B cell (primary cell): ENCODE measurements around the gene PPARG. TPM values are rescaled to one million over a fixed set of nuclear protein-coding genes. Genes with fewer than 3 reads are reported as not detected.

Experiments used
- ATAC-seq: fragments of 200-7000 bp; cut with Tn5 transposase; one replicate; pipeline ENCODE4 v1.10.0; 2021; ENCODE audit warnings: low read depth, mild to moderate bottlenecking, moderate number of reproducible peaks, moderate library complexity
- CTCF ChIA-PET: fragments of 350-600 bp; sonication (Branson Sonifier 250); formaldehyde crosslinking; loops from one replicate; lab custom pipeline; 2021; ENCODE audit warnings: antibody characterized with exemption, inconsistent platforms; lab: Charles Lee
- POLR2A ChIA-PET: fragments of 350-600 bp; sonication (Branson Sonifier 250); formaldehyde crosslinking; loops from one replicate; lab custom pipeline; 2021; ENCODE audit warnings: antibody characterized with exemption; lab: Charles Lee
- DNase-seq: peaks from one replicate; pipeline ENCODE4 v3.0.0; 2013
- H2AFZ ChIP-seq: 2 replicates; pipeline ENCODE4 v1.6.1; 2012; ENCODE audit warnings: mild to moderate bottlenecking, low read depth, low read length; ENCODE audit not compliant: insufficient read depth, poor library complexity, severe bottlenecking
- H3K27ac ChIP-seq, 2 donors: 1 replicate in 1 of 2; 2 replicates in 1 of 2; pipeline ENCODE4 v1.5.1; 2012 to 2013; ENCODE audit warnings: low read length in 2 of 2, mild to moderate bottlenecking in 2 of 2, moderate library complexity in 1 of 2
- H3K27me3 ChIP-seq, 4 experiments: fragments of 200-600 bp in 1 of 4; sonication (generic) in 1 of 4; replicated peaks in 1 of 4; 1 replicate in 2 of 4; 2 replicates in 2 of 4; pipeline versions ENCODE4 v1.6.1 to v1.7.0; 2013 to 2016; ENCODE audit warnings: low read length in 3 of 4, mild to moderate bottlenecking in 2 of 4, mixed read lengths in 1 of 4, moderate library complexity in 1 of 4; ENCODE audit not compliant: insufficient read depth in 4 of 4, control insufficient read depth in 3 of 4; ENCODE audit errors: control extremely low read depth in 1 of 4
- H3K36me3 ChIP-seq, 2 experiments: replicated peaks in 1 of 2; 1 replicate in 1 of 2; 2 replicates in 1 of 2; pipeline versions ENCODE4 v1.6.1 to v1.7.1; 2013; ENCODE audit warnings: low read length in 1 of 2; ENCODE audit not compliant: insufficient read depth in 2 of 2, control insufficient read depth in 1 of 2; ENCODE audit errors: control extremely low read depth in 1 of 2, extremely low read depth in 1 of 2
- H3K4me1 ChIP-seq, 2 donors: fragments of 200-600 bp in 1 of 2; sonication (generic) in 1 of 2; 1 replicate in 1 of 2; 2 replicates in 1 of 2; pipeline versions ENCODE4 v1.5.1 to v1.6.1; 2013 to 2017; ENCODE audit warnings: low read length in 2 of 2; ENCODE audit not compliant: control insufficient read depth in 2 of 2, insufficient read depth in 2 of 2
- H3K4me2 ChIP-seq: replicated peaks from 2 replicates; pipeline ENCODE3; 2012; ENCODE audit warnings: mild to moderate bottlenecking, low read depth, low read length; ENCODE audit not compliant: poor library complexity, severe bottlenecking
- H3K4me3 ChIP-seq, 5 experiments: fragments of 200-600 bp in 1 of 5; sonication (generic) in 1 of 5; 1 replicate in 3 of 5; 2 replicates in 2 of 5; pipeline versions ENCODE4 v1.5.1 to v1.7.0; 2011 to 2016; ENCODE audit warnings: low read length in 4 of 5, mild to moderate bottlenecking in 4 of 5, low read depth in 2 of 5, control low read depth in 1 of 5, moderate library complexity in 1 of 5; ENCODE audit not compliant: insufficient read depth in 1 of 5; ENCODE audit errors: control extremely low read depth in 1 of 5, extremely low read depth in 1 of 5
- H3K79me2 ChIP-seq: fragments of 200-600 bp; sonication (generic); one replicate; pipeline ENCODE4 v1.6.0; 2016; ENCODE audit warnings: low read length; ENCODE audit not compliant: control insufficient read depth, insufficient read depth
- H3K9ac ChIP-seq: fragments of 200-600 bp; sonication (generic); 2 replicates; pipeline ENCODE4 v1.6.1; 2017; ENCODE audit warnings: mild to moderate bottlenecking, low read length, moderate library complexity
- H3K9me3 ChIP-seq, 3 donors: one replicate each; pipeline versions ENCODE4 v1.6.1 to v1.7.1; 2013; ENCODE audit warnings: low read length in 2 of 3; ENCODE audit not compliant: control insufficient read depth in 2 of 3, insufficient read depth in 1 of 3; ENCODE audit errors: control extremely low read depth in 1 of 3
- H4K20me1 ChIP-seq: 2 replicates; pipeline ENCODE4 v1.6.0; 2012; ENCODE audit warnings: mild to moderate bottlenecking, low read length; ENCODE audit not compliant: insufficient read depth, control insufficient read depth, poor library complexity, severe bottlenecking
- H3K27ac Mint-ChIP-seq: one replicate; pipeline ENCODE4 v1.8.0; 2021; ENCODE audit warnings: mixed read lengths
- H3K27me3 Mint-ChIP-seq: one replicate; pipeline ENCODE4 v1.8.0; 2021; ENCODE audit warnings: mixed read lengths
- H3K4me1 Mint-ChIP-seq: one replicate; pipeline ENCODE4 v1.8.0; 2021; ENCODE audit warnings: mixed read lengths
- H3K4me3 Mint-ChIP-seq: one replicate; pipeline ENCODE4 v1.8.0; 2021; ENCODE audit warnings: mixed read lengths
- H3K9me3 Mint-ChIP-seq: one replicate; pipeline ENCODE4 v1.8.0; 2022; ENCODE audit warnings: mixed read lengths; ENCODE audit not compliant: insufficient read depth
- EZH2 ChIP-seq: IDR thresholded peaks from 2 replicates; pipeline ENCODE4 v1.6.1; 2012; ENCODE audit warnings: borderline replicate concordance, low read depth, mild to moderate bottlenecking, moderate library complexity, low read length; ENCODE audit not compliant: insufficient read depth, poor library complexity, severe bottlenecking
- WGBS: methylation state at CpG from one replicate; pipeline ENCODE4 v1.1.5; 2013; ENCODE audit warnings: missing lambda C conversion rate; ENCODE audit not compliant: insufficient coverage; 5-methylcytosine and 5-hydroxymethylcytosine counted together
- intact Hi-C: fragments of 100-400 bp; cut with micrococcal nuclease; formaldehyde crosslinking; loops from one replicate; pipeline ENCODE4 v1.10.0; 2022
- polyA plus RNA-seq: library from polyadenylated mRNA; depleted of rRNA; stranded (reverse); fragments of >200 nt; gene quantifications from 2 replicates; pipeline ENCODE4 v1.2.3, GENCODE V29; 2012
- total RNA-seq, 2 donors: library from RNA; stranded (reverse); fragments of 120-200 nt in 1 of 2; gene quantifications; 1 replicate in 1 of 2; 2 replicates in 1 of 2; pipeline versions ENCODE4 v1.2.3 to v1.2.4, GENCODE V29; 2013 to 2022
- TF ChIP-seq, protein P1 (sequence below): fragments of 200-600 bp; IDR thresholded peaks from one replicate; pipeline ENCODE4 v1.8.0; 2022; ENCODE audit warnings: antibody characterized with exemption, mild to moderate bottlenecking

Gene PPARG
- total and polyA plus RNA-seq, 2 donors (not counting 1 experiment from before 2014, with no cell fraction given): 0.12 to 0.44 TPM

DNA sequence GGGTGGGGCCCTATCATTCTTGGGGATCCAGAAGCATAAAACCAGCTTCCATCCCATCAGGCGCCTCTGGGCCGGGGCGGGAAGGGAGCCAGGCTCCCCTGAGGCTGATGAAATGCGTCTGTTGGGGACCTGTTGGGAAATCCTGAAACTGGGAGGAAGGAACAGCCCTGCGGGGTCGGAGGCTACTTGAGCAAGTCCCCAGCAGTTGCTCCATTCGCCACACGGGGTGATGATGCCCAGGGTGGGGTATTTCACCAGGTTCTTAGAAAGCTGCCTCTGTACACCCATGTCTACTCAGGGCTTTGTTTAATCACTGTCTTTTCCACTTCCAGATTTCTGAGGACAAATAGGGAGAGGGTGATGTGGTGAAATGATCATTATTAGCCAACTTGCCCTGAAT, 170.0 kb downstream of the PPARG start:
- H4K20me1 ChIP-seq: no peaks in the 10 kb centered on the region
- 91% methylated on average over 6 of the region's 8 CpGs for WGBS
- Mint-ChIP-seq H3K9me3 (no peaks in the 10 kb centered on the region), H3K4me3 (no peak overlapping the region), H3K27ac (no peak overlapping the region), H3K27me3 (no peaks in the 10 kb centered on the region), H3K4me1 (no peaks in the 10 kb centered on the region)
- ChIA-PET CTCF (no interaction called here), POLR2A (no interaction called here)
- intact Hi-C loops: no loop called here
- no peaks in the 10 kb centered on the region for H3K27me3 ChIP-seq
- ATAC-seq: no peak
- H3K4me3 ChIP-seq: no peak overlapping the region
- no peaks in the 10 kb centered on the region for H3K79me2 ChIP-seq
- no peaks in the 10 kb centered on the region for H3K36me3 ChIP-seq
- H3K4me2 ChIP-seq: no peak overlapping the region
- no peak overlapping the region for H3K27ac ChIP-seq
- no peak for TF ChIP-seq EZH2
- TF ChIP-seq, protein P1, sequence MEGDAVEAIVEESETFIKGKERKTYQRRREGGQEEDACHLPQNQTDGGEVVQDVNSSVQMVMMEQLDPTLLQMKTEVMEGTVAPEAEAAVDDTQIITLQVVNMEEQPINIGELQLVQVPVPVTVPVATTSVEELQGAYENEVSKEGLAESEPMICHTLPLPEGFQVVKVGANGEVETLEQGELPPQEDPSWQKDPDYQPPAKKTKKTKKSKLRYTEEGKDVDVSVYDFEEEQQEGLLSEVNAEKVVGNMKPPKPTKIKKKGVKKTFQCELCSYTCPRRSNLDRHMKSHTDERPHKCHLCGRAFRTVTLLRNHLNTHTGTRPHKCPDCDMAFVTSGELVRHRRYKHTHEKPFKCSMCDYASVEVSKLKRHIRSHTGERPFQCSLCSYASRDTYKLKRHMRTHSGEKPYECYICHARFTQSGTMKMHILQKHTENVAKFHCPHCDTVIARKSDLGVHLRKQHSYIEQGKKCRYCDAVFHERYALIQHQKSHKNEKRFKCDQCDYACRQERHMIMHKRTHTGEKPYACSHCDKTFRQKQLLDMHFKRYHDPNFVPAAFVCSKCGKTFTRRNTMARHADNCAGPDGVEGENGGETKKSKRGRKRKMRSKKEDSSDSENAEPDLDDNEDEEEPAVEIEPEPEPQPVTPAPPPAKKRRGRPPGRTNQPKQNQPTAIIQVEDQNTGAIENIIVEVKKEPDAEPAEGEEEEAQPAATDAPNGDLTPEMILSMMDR: no peak
- H2AFZ ChIP-seq: no peak overlapping the region
- H3K4me1 ChIP-seq: peaks cover 0 to 5% of the 10 kb centered on the region in 2 donors
- H3K9me3 ChIP-seq: no peaks in the 10 kb centered on the region
- H3K9ac ChIP-seq: no peak overlapping the region
- no peak for DNase-seq

DNA sequence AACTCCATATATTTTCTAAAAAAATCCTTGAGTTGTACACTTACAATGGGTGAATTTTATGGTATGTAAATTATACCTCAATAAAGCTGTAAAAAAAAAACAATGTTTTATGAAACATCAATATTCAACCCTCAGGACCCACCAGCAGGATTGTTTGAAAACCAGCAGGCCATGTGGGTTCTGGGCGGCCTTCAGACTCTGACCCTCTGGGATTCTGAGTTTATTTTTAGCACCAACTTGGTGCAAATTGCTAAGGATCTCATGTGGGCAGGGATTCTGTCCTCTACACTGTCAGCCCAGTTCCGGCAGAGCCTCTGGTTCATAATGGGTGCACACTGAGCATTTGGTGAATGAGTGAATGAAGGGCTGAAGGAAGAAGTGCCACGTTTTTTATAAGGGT, 171.3 kb downstream of the PPARG start:
- H3K79me2 ChIP-seq: no peaks in the 10 kb centered on the region
- 83% methylated on average over 3 of the region's 3 CpGs for WGBS
- no peak overlapping the region for H3K4me2 ChIP-seq
- H3K9ac ChIP-seq: no peak overlapping the region
- H3K27ac Mint-ChIP-seq: no peak overlapping the region
- H3K9me3 Mint-ChIP-seq: no peaks in the 10 kb centered on the region
- H3K4me3 ChIP-seq: no peak overlapping the region
- DNase-seq: no peak
- CTCF ChIA-PET: no interaction called here
- no peak overlapping the region for H3K27ac ChIP-seq
- TF ChIP-seq EZH2: no peak
- TF ChIP-seq, protein P1: no peak
- no peak for ATAC-seq
- H4K20me1 ChIP-seq: no peaks in the 10 kb centered on the region
- H3K9me3 ChIP-seq: no peaks in the 10 kb centered on the region
- no peaks in the 10 kb centered on the region for H3K4me1 Mint-ChIP-seq
- peaks cover 0 to 5% of the 10 kb centered on the region in 2 donors for H3K4me1 ChIP-seq
- H3K27me3 ChIP-seq: no peaks in the 10 kb centered on the region
- intact Hi-C loops: no loop called here
- H3K36me3 ChIP-seq: no peaks in the 10 kb centered on the region
- no peak overlapping the region for H3K4me3 Mint-ChIP-seq
- H2AFZ ChIP-seq: no peak overlapping the region
- POLR2A ChIA-PET: no interaction called here
- no peaks in the 10 kb centered on the region for H3K27me3 Mint-ChIP-seq
